ENCODE data around the gene BARD1.
"Not testable (repeated sequence)": the region's sequence is repeated elsewhere in the genome, so short reads cannot be mapped to it uniquely, and the experiment has no call there.

DNA sequence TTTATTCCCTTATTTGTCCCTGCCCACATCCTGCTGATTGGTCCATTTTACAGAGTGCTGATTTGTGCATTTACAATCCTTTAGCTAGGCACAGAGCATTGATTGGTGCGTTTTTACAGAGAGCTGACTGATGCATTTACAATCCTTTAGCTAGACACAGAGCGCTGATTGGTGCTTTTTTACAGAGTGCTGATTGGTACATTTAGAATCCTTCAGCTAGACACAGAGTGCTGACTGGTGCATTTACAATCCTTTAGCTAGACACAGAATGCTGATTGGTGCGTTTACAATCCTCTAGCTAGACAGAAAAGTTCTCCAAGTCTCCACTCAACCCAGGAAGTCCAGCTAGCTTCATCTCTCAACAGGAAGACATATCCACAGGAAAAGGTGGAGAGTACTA is 91.6 kb downstream of the BARD1 start:
- TF ChIP-seq, protein P1, sequence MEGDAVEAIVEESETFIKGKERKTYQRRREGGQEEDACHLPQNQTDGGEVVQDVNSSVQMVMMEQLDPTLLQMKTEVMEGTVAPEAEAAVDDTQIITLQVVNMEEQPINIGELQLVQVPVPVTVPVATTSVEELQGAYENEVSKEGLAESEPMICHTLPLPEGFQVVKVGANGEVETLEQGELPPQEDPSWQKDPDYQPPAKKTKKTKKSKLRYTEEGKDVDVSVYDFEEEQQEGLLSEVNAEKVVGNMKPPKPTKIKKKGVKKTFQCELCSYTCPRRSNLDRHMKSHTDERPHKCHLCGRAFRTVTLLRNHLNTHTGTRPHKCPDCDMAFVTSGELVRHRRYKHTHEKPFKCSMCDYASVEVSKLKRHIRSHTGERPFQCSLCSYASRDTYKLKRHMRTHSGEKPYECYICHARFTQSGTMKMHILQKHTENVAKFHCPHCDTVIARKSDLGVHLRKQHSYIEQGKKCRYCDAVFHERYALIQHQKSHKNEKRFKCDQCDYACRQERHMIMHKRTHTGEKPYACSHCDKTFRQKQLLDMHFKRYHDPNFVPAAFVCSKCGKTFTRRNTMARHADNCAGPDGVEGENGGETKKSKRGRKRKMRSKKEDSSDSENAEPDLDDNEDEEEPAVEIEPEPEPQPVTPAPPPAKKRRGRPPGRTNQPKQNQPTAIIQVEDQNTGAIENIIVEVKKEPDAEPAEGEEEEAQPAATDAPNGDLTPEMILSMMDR (IDR thresholded peaks at IDR 0.05), result not testable (repeated sequence)
- TF ChIP-seq POLR2A (IDR thresholded peaks at IDR 0.05), result not testable (repeated sequence)

Measured in testis (tissue), 2 donors.